Vagina (tissue), 2 donors: ENCODE measurements around the gene FAM227A. TPM values are rescaled to one million over a fixed set of nuclear protein-coding genes. Genes with fewer than 3 reads are reported as not detected.
A peak's percentile ranks its signal among the peaks of the same experiment; 100 is the strongest.

Experiments used
- DNase-seq, 2 donors: peaks; one replicate each; pipeline ENCODE4 v3.0.0-alpha.2; 2017; ENCODE audit errors: extremely low spot score in 2 of 2
- H3K27ac ChIP-seq: fragments of 200-600 bp; sonication (generic); one replicate; pipeline ENCODE4 v1.5.1; 2019
- H3K27me3 ChIP-seq: fragments of 200-600 bp; sonication (generic); one replicate; pipeline ENCODE4 v1.5.1; 2019
- H3K36me3 ChIP-seq, 2 donors: fragments of 200-600 bp; sonication (generic); one replicate each; pipeline ENCODE4 v1.5.1; 2017 to 2019
- H3K4me1 ChIP-seq: fragments of 200-600 bp; sonication (generic); one replicate; pipeline ENCODE4 v1.5.1; 2019
- H3K4me3 ChIP-seq, 2 donors: fragments of 200-600 bp; sonication (generic); 1 replicate in 1 of 2; 2 replicates in 1 of 2; pipeline ENCODE4 v1.5.1; 2016 to 2019
- H3K9me3 ChIP-seq: fragments of 200-600 bp; sonication (generic); one replicate; pipeline ENCODE4 v1.5.1; 2019
- CTCF ChIP-seq, 3 experiments: fragments of 450-650 bp in 2 of 3; fragments of 200-600 bp in 1 of 3; sonication (generic) in 1 of 3; IDR thresholded peaks; one replicate each; pipeline ENCODE4 v1.5.1; 2017 to 2019; ENCODE audit warnings: antibody characterized with exemption in 3 of 3, mild to moderate bottlenecking in 2 of 3, moderate library complexity in 2 of 3
- POLR2A ChIP-seq, 2 donors: fragments of 450-650 bp; IDR thresholded peaks; one replicate each; pipeline ENCODE4 v1.6.1; 2017; ENCODE audit warnings: antibody characterized with exemption in 2 of 2, mild to moderate bottlenecking in 2 of 2, moderate library complexity in 2 of 2
- POLR2AphosphoS5 ChIP-seq, 2 donors: sonication (generic); formaldehyde crosslinking; IDR thresholded peaks; one replicate each; pipeline ENCODE4 v1.9.0; 2017; ENCODE audit warnings: antibody characterized with exemption in 2 of 2, mild to moderate bottlenecking in 2 of 2, low read depth in 1 of 2; ENCODE audit not compliant: insufficient read depth in 1 of 2
- intact Hi-C: fragments of 100-400 bp; cut with DNase I; formaldehyde crosslinking; loops from one replicate; pipeline ENCODE4 v1.15.1; 2023
- total RNA-seq: library from RNA; depleted of rRNA; stranded (reverse); fragments of >200 nt; gene quantifications from one replicate; pipeline ENCODE4 v1.2.3, GENCODE V29; 2016

The FAM227A gene
- 0.25 TPM for total RNA-seq

GRCh38 chr22:38656256-38657044, at the start of gene FAM227A, which contains the start of gene CBY1:
Gene FAM227A (minus strand): TSS chr22:38656392. CDS start chr22:38650168, 6,224 bp downstream.
Gene CBY1 (plus strand): TSS chr22:38656638. CDS start chr22:38668055, 11,417 bp downstream.
- no peak for DNase-seq
- H3K9me3 ChIP-seq, result no peaks in the 10 kb centered on the region
- H3K4me1 ChIP-seq, result peaks cover 20% of the 10 kb centered on the region
- no peaks in the 10 kb centered on the region for H3K27me3 ChIP-seq
- TF ChIP-seq CTCF (IDR thresholded peaks at IDR 0.05) (no peak), POLR2A (IDR thresholded peaks at IDR 0.05) (peak in 1 of 2 donors; percentile 55), POLR2AphosphoS5 (IDR thresholded peaks at IDR 0.05; ENCODE audit: insufficient read depth in 1 of 2, low read depth in 1 of 2) (peak; percentile 90 to 91)
- no peaks in the 10 kb centered on the region for H3K36me3 ChIP-seq
- H3K27ac ChIP-seq, result peak within 1 kb of the TSS; percentile 86
- H3K4me3 ChIP-seq, result peak within 1 kb of the TSS; percentile 63 to 87
- intact Hi-C loops, result no loop called here

- Histone ChIP-seq H3K4me3 (peak within 1 kb of the TSS; percentile 80 to 89), H3K27me3 (no peaks in the 10 kb centered on the region), H3K36me3 (peaks cover 0 to 9% of the 10 kb centered on the region in 2 donors), H3K9me3 (no peaks in the 10 kb centered on the region), H3K4me1 (peaks cover 48% of the 10 kb centered on the region), H3K27ac (peak within 1 kb of the TSS; percentile 98)
- TF ChIP-seq POLR2A (IDR thresholded peaks at IDR 0.05) (peak; percentile 95), CTCF (IDR thresholded peaks at IDR 0.05) (peak in 1 of 3 experiments; percentile 11), POLR2AphosphoS5 (IDR thresholded peaks at IDR 0.05; ENCODE audit: insufficient read depth in 1 of 2, low read depth in 1 of 2) (peak; percentile 89 to 99)
- DNase-seq, result peak; percentile 100
- intact Hi-C loops, result loop anchor here (5.0 kb wide), 1 partner anchor 47 kb away; no protein-coding TSS in a partner anchor
These were observed 49.3 kb upstream of the FAM227A start, which contains the start of gene GTPBP1 for GRCh38 chr22:38705235-38706100. Gene GTPBP1 (plus strand): TSS chr22:38705944. CDS start chr22:38705956, 12 bp downstream.

GRCh38 chr22:38704654-38705234, 48.6 kb upstream of the FAM227A start:
- TF ChIP-seq POLR2A (IDR thresholded peaks at IDR 0.05), result no peak
- TF ChIP-seq CTCF (IDR thresholded peaks at IDR 0.05), result no peak
- no peak for TF ChIP-seq POLR2AphosphoS5 (IDR thresholded peaks at IDR 0.05; ENCODE audit: insufficient read depth in 1 of 2, low read depth in 1 of 2)
- H3K4me1 ChIP-seq, result peaks cover 44% of the 10 kb centered on the region
- H3K36me3 ChIP-seq, result peaks cover 0 to 5% of the 10 kb centered on the region in 2 donors
- peak overlapping the region; percentile 36 to 89 for H3K4me3 ChIP-seq
- H3K27ac ChIP-seq, result peak overlapping the region; percentile 85
- H3K27me3 ChIP-seq, result no peaks in the 10 kb centered on the region
- DNase-seq, result no peak
- intact Hi-C loops, result loop anchor here (5.0 kb wide), 1 partner anchor 48 kb away; no protein-coding TSS in a partner anchor
- H3K9me3 ChIP-seq, result no peaks in the 10 kb centered on the region

GRCh38 chr22:38700789-38701628, 44.8 kb upstream of the FAM227A start, which contains the start of gene JOSD1:
Gene JOSD1 (minus strand): TSS chr22:38700943. CDS start chr22:38699987, 956 bp downstream.
- DNase-seq, result peak in 1 of 2 donors; percentile 95
- Histone ChIP-seq H3K27ac (peak within 1 kb of the TSS; percentile 98), H3K9me3 (no peaks in the 10 kb centered on the region), H3K36me3 (no peaks in the 10 kb centered on the region), H3K4me3 (peak within 1 kb of the TSS; percentile 68 to 95), H3K27me3 (no peaks in the 10 kb centered on the region), H3K4me1 (peaks cover 50% of the 10 kb centered on the region)
- TF ChIP-seq POLR2AphosphoS5 (IDR thresholded peaks at IDR 0.05; ENCODE audit: insufficient read depth in 1 of 2, low read depth in 1 of 2) (peak; percentile 6 to 91), POLR2A (IDR thresholded peaks at IDR 0.05) (peak; percentile 88 to 97), CTCF (IDR thresholded peaks at IDR 0.05) (no peak)
- intact Hi-C loops, result no loop called here
